Effector memory CD4-positive, alpha-beta T cell (primary cell): ENCODE results near the gene CIB2.

Source experiments
- DNase-seq, 3 donors: peaks; one replicate each; pipeline ENCODE4 v3.0.0-alpha.2; 2020
- H3K27ac ChIP-seq: 2 replicates; pipeline ENCODE4 v1.7.0; 2013; ENCODE audit warnings: mild to moderate bottlenecking, low read length, moderate library complexity; ENCODE audit not compliant: insufficient read depth, poor library complexity, severe bottlenecking
- H3K27me3 ChIP-seq: replicated peaks from 2 replicates; pipeline ENCODE4 v1.7.0; 2013; ENCODE audit warnings: mild to moderate bottlenecking, low read length; ENCODE audit not compliant: insufficient read depth, control insufficient read depth, poor library complexity, severe bottlenecking
- H3K36me3 ChIP-seq: 2 replicates; pipeline ENCODE4 v1.7.0; 2013; ENCODE audit warnings: mild to moderate bottlenecking, low read length, moderate library complexity; ENCODE audit not compliant: control insufficient read depth, insufficient read depth
- H3K4me1 ChIP-seq: 2 replicates; pipeline ENCODE4 v1.7.0; 2013; ENCODE audit warnings: low read length, mild to moderate bottlenecking; ENCODE audit not compliant: control insufficient read depth, insufficient read depth, poor library complexity, severe bottlenecking
- H3K4me3 ChIP-seq: 2 replicates; pipeline ENCODE4 v1.7.0; 2013; ENCODE audit warnings: low read length, low read depth, mild to moderate bottlenecking; ENCODE audit not compliant: insufficient read depth, poor library complexity, severe bottlenecking
- H3K9me3 ChIP-seq: 2 replicates; pipeline ENCODE4 v1.7.0; 2013; ENCODE audit warnings: mild to moderate bottlenecking, low read length, moderate library complexity; ENCODE audit not compliant: control insufficient read depth

Gene CIB2

DNA sequence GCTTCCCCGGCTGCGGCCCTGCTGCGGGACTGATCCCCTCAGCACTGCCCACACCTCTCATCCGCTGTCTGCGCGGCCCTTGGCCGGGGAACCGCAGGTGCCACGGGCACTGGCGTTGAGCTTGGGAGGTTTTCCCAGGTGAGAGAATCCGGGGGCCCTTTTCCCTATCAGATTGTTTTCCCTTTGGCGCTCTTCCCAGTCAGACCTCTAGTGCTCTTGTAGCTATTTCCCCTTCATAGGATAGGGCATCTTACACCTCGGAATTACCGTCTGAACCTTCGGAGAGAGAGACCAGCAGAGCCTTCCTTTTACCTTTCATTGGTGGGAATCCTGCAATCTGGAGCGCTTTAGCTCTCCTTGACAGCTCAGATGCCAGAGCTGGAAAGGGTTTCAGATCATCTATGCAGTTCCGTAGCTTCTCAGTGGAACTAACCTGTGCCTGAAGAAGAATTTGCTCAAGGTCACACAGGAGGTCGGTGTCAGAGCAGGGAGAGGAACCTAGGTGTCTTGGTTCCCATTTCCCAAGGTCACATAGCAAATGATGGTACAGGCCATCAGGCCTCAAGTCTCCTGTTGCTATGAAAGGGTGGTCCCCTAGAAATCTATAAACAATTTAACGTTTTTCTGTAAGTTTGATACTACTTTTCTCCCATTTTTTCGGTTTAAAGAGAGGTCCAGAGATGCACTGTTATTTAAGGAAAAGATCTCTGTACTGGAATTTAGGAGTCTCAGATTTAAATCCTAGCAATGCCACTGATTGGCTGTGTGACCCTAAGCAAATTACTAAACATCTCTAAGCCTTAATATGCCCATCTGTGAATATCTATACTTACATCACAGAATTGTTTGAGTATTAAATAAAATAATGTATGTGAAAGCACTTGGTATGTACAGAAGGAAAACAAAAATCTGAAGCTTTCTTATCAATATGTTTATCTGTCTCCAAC lies 18.8 kb upstream of the CIB2 start:
- peaks cover 6% of the 10 kb centered on the region for H3K36me3 ChIP-seq
- peak overlapping the region; percentile 66 for H3K27ac ChIP-seq
- H3K4me1 ChIP-seq, result peaks cover 14% of the 10 kb centered on the region
- no peak for DNase-seq
- H3K27me3 ChIP-seq, result no peaks in the 10 kb centered on the region
- H3K9me3 ChIP-seq, result no peaks in the 10 kb centered on the region
- peak overlapping the region; percentile 52 for H3K4me3 ChIP-seq

DNA sequence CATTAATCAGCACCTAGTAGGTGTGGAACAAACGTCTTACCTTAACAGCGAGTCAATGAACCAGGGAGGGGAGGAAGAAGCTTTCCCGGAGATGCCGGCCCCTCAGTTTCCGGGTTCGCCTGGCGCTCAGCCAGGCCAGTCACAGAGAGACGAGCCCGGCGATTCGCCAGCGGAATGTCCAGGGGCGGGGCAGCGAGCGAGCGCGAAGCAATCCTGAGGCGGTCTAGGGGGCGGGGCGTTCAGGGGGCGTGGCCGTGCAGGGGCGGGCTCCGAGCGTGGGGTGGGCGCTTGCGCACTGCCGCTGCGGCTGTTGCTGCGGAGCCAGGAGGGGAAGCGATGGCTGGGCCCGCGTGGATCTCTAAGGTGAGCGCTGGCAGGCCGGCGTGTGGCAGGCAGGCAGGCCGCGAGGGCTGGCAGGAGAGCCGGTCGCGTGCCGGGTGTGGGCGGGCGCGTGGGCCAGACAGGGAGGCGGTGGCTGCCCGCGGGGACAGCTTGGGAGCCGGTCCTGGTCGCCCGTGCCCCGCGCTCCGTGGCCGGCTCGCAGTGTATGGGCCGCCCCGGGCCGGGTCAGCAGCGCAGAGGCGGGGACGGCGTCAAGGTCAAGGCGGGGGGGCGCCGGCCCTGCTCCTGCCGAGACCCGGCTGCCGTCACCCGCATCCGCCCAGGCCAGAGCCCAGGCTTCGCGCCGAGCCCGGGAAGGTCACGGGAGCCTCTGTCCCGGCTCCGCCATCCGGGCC lies 18.0 kb upstream of the CIB2 start, which contains the start of gene IDH3A:
IDH3A (plus strand) TSS at position 295 of the 737 bp plus-strand sequence; CDS start at position 337, 42 bp downstream.
- Histone ChIP-seq H3K9me3 (no peaks in the 10 kb centered on the region), H3K27ac (peak within 1 kb of the TSS; percentile 66), H3K4me3 (peak within 1 kb of the TSS; percentile 52)

DNA sequence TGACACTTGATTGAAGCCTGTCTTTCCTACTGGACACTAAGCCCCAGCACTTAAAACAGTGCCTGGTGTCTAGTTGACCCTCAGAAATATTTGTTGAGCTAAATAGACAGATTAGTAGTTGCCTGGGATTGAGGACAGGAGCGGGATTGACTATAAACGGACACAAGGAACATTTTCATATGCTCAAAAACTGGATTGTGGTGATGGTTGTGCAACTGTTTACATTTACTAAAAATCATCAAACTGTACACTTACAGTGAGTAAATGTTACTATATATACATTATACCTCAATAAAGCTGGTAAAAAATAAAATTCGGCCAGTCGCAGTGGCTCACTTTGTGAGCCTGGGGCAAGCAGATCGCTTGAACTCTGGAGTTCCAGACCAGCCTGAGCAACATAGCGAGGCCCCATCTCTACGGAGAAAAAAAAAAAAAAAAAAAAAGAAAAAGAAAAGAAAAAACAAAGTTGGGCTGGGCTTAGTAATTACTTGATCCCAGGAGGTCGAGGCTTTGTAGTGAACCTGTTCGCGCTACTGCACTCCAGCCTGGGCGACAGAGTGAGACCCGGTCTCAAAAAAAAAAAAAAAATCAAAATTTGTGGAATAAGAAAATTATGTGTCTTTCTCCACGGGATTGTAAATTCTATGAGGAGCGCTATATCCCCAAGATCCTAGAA lies 17.3 kb upstream of the CIB2 start:
- DNase-seq, result no peak
- Histone ChIP-seq H3K27ac (peak overlapping the region; percentile 60), H3K4me3 (peak overlapping the region; percentile 52)

More for the DNA sequence above, 18.0 kb upstream of the CIB2 start, which contains the start of gene IDH3A:
- Histone ChIP-seq H3K36me3 (no peaks in the 10 kb centered on the region), H3K4me1 (peaks cover 14% of the 10 kb centered on the region), H3K27me3 (no peaks in the 10 kb centered on the region)
- peak; percentile 99 to 100 (median 99) for DNase-seq

DNA sequence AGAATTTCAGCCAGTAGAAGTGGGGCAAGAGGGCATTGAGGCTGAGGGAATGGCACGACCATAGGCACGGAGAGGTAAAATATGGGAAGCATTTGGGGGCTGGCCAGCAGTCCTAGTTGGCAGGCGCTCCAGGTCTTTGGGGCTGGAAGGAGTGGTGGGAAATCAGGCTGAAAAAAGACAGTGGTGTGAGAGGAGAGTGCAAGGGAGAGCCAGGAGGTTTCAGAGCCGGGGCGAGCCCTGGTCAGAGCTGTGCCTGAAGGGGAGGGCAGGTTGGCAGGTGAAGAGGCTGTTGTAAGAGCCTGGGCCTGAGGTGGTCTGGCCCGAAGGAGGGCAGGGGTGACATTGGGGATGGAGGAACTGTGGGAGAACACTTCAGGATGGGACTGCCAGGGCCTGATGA lies 16.3 kb upstream of the CIB2 start:
- H3K27me3 ChIP-seq, result no peaks in the 10 kb centered on the region
- H3K27ac ChIP-seq, result no peak overlapping the region
- no peak overlapping the region for H3K4me3 ChIP-seq
- no peaks in the 10 kb centered on the region for H3K9me3 ChIP-seq
- H3K4me1 ChIP-seq, result peaks cover 14% of the 10 kb centered on the region
- H3K36me3 ChIP-seq, result no peaks in the 10 kb centered on the region
- DNase-seq, result no peak

More for the DNA sequence above, 17.3 kb upstream of the CIB2 start:
- H3K36me3 ChIP-seq, result no peaks in the 10 kb centered on the region
- no peaks in the 10 kb centered on the region for H3K9me3 ChIP-seq
- peaks cover 14% of the 10 kb centered on the region for H3K4me1 ChIP-seq
- no peaks in the 10 kb centered on the region for H3K27me3 ChIP-seq

DNA sequence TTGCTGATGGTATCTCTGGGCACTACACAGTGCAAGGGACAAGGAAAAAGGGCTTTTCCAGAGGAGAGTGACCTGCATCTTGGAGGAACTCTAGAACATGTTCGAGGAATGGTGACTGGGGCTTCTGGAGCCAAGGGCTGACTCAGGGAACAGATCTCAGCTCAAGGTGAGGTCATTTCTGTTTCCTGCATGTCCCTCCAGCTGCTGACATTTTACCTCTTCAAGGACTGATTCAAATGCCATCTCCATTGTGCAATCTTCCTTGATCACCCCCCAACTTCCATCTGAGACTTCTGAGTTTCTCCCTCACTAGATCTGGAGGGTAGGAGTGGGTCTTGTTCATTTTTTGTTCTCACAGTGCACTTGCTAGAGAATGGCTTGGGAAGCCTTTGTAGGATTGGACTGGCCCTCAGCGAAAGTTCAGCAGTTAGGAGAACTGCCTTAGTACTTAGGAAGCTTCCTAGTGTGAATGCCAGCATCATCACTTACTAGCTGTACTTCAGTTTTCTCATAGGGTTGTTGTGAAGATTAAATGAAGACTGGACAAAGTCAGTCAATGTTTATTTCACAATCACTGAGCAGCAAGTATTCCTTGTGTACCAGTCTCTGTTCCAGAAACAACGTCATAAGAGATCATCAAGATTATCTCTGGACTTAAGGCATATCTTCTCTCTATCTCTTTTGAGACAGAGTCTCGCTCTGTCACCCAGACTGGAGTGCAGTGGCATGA lies 15.3 kb upstream of the CIB2 start:
- H3K27me3 ChIP-seq, result no peaks in the 10 kb centered on the region
- H3K4me1 ChIP-seq, result peaks cover 14% of the 10 kb centered on the region
- no peak overlapping the region for H3K27ac ChIP-seq
- no peaks in the 10 kb centered on the region for H3K9me3 ChIP-seq
- no peak overlapping the region for H3K4me3 ChIP-seq
- no peaks in the 10 kb centered on the region for H3K36me3 ChIP-seq
- DNase-seq, result no peak

DNA sequence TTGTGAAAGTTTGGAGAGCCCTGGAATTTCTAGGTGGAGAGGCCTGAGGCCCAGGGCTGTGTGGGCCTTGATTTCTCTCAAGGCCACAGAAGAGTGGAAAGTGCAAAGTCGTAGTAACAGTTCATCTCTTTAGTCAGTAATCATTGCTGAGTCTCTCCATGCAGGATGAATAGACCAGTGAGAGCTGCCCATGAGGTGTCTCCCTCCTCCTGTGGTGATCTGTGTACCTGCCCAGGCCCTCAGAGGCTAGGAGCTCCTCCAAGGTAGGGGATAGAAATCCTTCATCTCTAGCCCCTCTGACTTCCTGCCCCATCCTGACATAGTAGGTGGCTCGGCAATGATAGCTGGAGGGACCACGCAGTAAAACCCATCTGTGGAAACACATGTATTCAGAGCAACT lies 11.1 kb upstream of the CIB2 start:
- Histone ChIP-seq H3K4me1 (no peaks in the 10 kb centered on the region), H3K27me3 (no peaks in the 10 kb centered on the region), H3K27ac (no peak overlapping the region), H3K36me3 (no peaks in the 10 kb centered on the region), H3K9me3 (no peaks in the 10 kb centered on the region), H3K4me3 (no peak overlapping the region)
- no peak for DNase-seq

DNA sequence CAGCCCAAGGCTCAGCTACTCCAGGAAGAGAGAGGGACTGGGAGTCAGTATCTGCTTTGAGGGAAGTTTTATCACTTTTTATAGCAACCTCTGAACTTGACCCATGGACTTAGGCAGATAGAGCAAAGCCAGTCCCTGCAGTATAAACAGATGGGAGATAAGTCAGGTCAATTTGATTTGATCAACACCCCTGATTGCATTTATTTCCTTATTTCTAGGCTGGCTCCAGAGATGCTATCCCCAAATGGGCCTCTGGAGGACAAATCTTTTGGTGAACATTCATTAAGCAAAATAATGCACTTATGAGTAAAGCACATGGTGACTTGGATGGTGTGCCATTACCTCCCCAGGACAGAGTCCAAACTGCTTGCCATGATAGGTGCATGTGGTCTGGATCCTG lies 9.0 kb upstream of the CIB2 start:
- Histone ChIP-seq H3K36me3 (no peaks in the 10 kb centered on the region), H3K4me1 (no peaks in the 10 kb centered on the region), H3K9me3 (no peaks in the 10 kb centered on the region), H3K27me3 (no peaks in the 10 kb centered on the region), H3K27ac (no peak overlapping the region), H3K4me3 (no peak overlapping the region)
- DNase-seq, result no peak

DNA sequence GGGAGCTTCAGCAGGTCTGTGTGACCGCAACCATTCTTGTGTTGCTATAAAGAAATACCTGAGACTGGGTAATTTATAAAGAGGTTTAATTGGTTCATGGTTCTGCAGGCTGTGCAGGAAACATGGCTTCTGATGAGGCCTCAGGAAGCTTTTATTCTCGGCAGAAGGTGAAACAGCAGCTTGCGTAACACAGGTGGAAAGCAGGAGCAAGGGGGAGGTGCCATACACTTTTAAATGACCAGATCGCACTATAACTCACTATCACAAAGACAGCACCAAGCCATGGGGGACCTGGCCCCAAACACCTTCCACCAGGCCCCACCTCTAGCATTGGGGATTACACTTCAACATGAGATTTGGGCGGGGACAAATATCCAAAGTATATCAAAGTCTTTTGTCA lies 8.3 kb upstream of the CIB2 start:
- no peak overlapping the region for H3K27ac ChIP-seq
- no peaks in the 10 kb centered on the region for H3K4me1 ChIP-seq
- no peaks in the 10 kb centered on the region for H3K9me3 ChIP-seq
- DNase-seq, result no peak
- no peaks in the 10 kb centered on the region for H3K27me3 ChIP-seq
- no peaks in the 10 kb centered on the region for H3K36me3 ChIP-seq
- no peak overlapping the region for H3K4me3 ChIP-seq

DNA sequence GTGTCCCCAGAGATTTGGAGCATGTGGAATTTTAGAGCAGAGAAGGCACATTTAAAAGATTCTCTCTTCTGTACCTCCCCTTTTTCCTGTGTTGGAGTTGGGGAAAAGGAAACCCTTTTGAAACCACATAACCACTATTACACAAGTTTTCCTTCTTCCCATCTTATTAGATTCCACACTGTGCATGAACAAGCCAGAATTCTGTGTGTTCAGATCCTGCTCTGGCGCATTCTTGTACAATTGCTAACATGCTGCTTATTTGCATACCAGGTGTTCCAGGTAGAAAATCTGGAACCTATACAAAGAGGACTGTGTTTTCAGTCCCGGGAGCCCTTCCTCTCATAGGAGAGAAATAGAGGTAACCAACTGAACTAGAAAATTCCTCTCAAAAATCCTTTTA lies 2.6 kb upstream of the CIB2 start:
- Histone ChIP-seq H3K9me3 (no peaks in the 10 kb centered on the region), H3K27ac (no peak overlapping the region), H3K4me3 (no peak overlapping the region), H3K4me1 (peaks cover 11% of the 10 kb centered on the region), H3K36me3 (no peaks in the 10 kb centered on the region), H3K27me3 (no peaks in the 10 kb centered on the region)
- no peak for DNase-seq
